Measurements from ENCODE around the gene AKT2.

GRCh38 chr19:40242480-40242879, 42.7 kb downstream of the AKT2 start:
- TF ChIP-seq EZH2 (IDR thresholded peaks at IDR 0.05): no peak
- TF ChIP-seq CTCF (IDR thresholded peaks at IDR 0.05): no peak
